Globus pallidus (tissue), 1 donor: ENCODE data around the gene FUBP3.

ENCODE experiments used
- DNase-seq: peaks from one replicate; pipeline ENCODE4 v3.0.0-alpha.2; 2015; ENCODE audit warnings: low spot score

FUBP3 gene

DNA sequence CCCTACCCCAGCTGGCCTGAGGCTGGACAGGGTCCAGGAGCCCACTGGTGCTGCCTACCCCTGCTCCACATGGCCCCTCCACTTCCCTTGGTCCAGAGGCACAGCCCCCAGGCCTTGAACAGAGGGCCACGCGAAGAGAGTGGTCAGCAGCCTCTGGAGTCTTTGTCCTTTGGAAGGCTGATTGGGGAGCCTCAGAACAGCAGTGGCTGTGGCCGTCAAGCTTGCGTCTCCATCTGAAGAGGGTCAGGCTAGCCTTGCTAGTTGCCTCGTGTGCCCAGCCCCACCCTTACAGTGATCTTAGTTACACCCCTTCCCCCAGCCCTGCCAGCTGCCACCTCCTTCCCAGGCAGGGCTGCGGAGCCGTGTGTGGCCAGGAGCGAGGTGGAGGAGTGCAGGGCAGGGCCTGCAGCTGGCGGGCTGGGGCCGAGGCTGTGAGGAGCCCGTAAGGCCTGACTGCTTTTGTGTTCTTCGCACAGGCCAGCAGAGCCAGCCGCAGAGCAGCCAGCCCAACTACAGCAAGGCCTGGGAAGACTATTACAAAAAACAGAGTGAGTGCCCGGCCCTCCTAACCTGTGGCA, 54.9 kb downstream of the FUBP3 start:
- DNase-seq, result no peak

DNA sequence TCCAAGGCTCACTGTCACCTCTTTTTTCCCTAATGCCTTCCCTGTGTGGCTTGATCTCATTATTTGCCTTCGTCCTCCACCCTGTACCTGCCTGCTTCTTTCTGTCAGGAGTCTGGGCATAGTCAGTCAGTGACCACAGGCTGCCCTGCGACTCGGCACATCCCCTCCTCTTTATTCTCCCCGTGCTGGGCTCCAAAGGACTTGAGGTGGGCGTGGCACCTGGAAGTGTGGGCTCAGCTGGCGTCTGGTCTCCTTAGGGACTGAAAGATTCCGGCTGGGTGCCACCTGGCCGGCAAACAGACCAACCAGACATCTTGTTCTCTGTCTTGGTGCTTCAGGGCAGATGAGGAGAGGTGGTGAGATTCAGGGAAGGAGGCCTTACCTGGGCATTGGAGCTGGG, 55.4 kb downstream of the FUBP3 start:
- no peak for DNase-seq

GRCh38 chr9:130635306-130635705, 55.9 kb downstream of the FUBP3 start:
- DNase-seq, result no peak

GRCh38 chr9:130635721-130636647, 56.6 kb downstream of the FUBP3 start:
- no peak for DNase-seq

DNA sequence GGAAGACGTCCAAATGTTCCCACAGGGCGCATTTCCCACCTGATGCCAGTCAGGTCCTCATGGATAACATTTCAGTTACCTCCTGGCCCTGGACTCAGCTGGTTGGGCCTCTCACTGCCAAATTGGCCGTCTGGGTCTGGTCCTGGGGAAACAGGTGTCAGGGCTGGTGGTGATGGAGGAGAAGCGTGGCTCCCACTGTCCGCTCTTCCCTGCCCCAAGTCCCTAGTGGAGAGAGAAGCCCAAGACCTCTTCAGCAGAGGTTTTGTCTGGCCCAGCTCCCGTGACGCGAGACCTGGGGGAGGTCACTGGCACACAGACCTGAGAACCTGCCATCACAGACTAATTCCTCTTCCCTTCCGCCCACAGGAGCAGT, 57.3 kb downstream of the FUBP3 start:
- DNase-seq, result no peak

- DNase-seq, result no peak
Observed at GRCh38 chr9:130638284-130639123, 59.1 kb downstream of the FUBP3 start.

- DNase-seq, result no peak
Observed at GRCh38 chr9:130639124-130639765, 59.9 kb downstream of the FUBP3 start.

- DNase-seq, result no peak
Observed at GRCh38 chr9:130639866-130640555, 60.6 kb downstream of the FUBP3 start.

GRCh38 chr9:130640681-130641080, 61.3 kb downstream of the FUBP3 start:
- no peak for DNase-seq

DNA sequence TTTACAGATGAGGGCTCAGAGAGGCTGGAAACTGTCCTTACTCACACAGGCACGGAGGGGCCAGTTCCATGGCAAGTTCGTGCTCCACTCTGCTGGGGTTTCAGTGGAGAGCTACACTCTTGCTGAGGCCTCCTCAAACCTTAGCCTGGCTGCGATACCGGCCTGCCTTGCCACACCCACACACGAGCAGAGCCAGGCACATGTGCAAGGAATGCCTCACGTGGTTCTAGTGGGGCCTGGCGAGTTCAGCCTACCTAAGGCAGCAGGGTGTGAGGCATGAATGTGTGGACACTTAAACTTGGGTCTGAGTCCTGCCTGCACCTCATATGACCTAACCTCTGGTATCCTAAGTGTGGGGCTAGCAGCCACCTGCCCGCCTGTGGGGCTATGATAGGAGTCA, 63.5 kb downstream of the FUBP3 start:
- DNase-seq, result no peak

DNA sequence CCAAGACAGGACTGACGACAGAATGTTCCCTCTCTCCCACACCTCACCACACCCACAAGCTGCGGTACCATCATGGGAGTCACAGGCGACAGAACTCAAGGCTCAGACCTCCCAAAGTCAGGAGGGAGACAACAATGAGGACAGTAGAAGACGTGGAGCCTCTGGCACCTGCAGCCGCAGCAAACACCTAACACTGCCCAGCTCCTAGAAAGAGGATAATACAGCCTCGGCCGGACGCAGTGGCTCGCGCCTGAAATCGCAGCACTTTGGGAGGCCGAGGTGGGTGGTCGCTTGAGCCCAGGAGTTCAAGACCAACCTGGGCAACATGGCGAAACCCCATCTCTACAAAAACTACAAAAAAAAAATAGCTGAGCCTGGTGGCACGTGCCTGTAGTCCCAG, 71.8 kb downstream of the FUBP3 start:
- DNase-seq, result no peak

DNA sequence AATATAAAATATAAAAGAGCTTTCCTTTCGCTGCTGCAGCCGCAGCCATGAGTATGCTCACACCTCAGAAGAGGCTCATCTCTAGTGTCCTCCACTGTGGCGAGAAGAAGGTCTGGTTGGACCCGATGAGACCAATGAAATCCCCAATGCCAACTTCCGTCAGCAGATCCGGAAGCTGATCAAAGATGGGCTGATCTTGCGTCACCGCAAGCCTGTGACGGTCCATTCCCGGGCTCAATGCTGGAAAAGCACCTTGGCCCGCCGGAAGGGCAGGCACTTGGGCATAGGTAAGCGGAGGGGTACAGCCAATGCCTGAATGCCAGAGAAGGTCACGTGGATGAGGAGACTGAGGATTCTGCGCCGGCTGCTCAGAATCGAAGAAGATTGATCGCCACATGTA, 72.4 kb downstream of the FUBP3 start:
- no peak for DNase-seq

DNA sequence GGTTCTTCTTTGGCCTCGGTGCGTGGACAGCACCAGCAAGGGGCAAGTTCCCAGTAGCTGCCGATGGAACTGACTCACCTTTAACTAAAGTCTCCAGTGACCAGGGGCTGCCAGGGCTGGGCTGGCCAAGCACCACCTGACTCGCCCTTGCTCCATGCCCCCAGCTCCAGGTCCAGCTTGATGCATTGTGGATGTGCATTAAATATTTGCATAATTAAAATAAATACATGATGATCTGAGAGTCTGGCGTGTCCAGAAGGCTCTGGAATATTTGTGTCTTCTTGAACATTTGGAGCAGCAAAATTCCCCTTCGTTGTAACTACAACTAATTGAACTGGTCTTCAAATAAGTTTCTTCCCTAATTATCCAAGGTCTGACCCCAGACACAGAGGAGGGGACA, 75.5 kb downstream of the FUBP3 start:
- no peak for DNase-seq

DNA sequence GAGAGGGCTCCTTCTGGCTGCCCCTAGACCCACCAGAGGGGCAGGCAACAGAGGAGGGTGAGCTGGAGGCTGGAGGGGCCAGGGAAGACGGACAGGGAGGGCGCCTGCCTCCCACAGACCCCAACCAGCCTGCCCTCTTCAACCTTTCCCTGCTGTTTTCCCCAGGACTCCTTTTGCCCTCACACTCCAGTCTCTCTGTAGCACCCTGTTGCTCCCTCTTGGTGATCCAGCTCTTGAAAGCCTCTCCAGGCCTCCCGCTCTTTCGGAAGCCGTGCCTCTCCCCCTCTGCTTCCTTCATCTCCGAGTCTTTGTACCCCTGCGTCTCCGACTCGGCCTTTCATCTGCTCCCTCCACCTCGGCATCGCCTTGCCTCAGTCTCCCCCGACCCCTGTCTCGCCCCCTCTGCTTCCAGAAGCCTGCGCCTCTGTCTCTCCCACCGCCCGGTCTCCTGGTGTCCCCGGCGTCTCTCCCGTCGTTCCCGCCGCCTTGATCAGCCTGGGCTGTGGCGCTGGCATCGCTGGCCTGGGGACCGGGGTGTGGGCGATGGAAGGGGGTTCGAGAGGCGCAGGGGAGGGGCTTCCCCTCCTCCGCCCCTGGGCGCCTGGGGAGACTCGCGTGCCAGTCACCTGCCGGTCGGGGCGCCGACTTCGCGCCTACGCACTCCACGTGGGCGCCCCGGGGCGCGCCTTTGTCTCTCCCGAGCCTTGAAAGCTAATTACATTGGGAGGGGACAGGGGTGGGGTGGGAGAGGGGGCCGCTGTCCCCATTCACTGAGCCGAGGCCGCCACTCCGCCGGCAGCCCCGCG, 79.7 kb downstream of the FUBP3 start:
- DNase-seq, result no peak

- DNase-seq, result no peak
Observed at GRCh38 chr9:130659699-130660248, 80.4 kb downstream of the FUBP3 start.

GRCh38 chr9:130660326-130660682, 80.9 kb downstream of the FUBP3 start:
- DNase-seq, result no peak

DNA sequence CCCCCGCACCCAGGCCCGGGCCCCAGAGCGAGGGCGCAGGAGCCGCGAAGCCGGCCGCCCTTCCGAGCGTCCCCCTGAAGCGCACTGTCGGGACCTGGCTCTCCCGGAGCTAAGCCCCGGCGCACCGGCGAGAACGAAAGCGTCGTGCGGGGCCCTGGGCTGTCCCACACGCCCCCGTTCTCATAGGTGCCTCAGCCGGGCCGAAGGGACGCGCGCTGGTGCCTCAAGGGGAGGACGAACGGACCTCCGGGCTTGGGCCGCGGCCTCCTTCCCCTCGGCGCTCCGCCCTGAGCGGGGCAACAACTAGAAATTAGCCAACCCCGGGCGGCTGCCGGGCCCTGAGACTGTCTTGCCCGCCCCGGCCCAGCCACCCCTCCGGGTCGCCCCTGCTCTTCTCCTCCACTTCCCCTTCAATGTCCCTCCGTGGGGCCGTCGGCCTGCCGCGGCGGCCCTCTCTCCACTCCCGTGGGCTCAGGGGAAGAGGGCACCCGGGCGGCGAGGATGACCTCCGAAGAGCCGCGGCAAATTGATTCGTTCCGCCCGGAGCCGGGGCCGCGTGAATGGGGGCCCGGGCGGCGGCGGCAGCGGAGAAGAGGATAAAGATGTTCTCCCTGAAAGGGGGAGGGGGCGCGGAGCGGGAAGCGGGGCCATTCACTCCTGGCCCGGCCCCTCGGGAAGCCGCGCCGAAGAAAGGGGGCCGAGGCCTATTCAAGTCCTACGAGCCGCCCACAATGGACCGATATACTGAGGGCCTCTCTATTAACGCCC, 81.5 kb downstream of the FUBP3 start:
- DNase-seq, result no peak

GRCh38 chr9:130661451-130662098, 82.2 kb downstream of the FUBP3 start:
- no peak for DNase-seq
